Prostate gland (tissue), 2 donors: Measurements from ENCODE around the gene RBP3.

ENCODE experiments used
- POLR2A ChIP-seq: fragments of 450-650 bp; IDR thresholded peaks from one replicate; pipeline ENCODE4 v1.6.1; 2016; ENCODE audit warnings: antibody characterized with exemption, mild to moderate bottlenecking
- POLR2AphosphoS5 ChIP-seq: sonication (generic); formaldehyde crosslinking; IDR thresholded peaks from one replicate; pipeline ENCODE4 v1.6.1; 2017; ENCODE audit warnings: antibody characterized with exemption
- TF ChIP-seq, protein P1 (sequence below), 4 experiments: fragments of 200-600 bp in 2 of 4; fragments of 450-650 bp in 2 of 4; sonication (generic) in 2 of 4; IDR thresholded peaks; 1 replicate in 3 of 4; 2 replicates in 1 of 4; pipeline ENCODE4 v1.5.1; 2016 to 2019; ENCODE audit warnings: antibody characterized with exemption in 4 of 4, mild to moderate bottlenecking in 2 of 4, moderate library complexity in 2 of 4

GRCh38 chr10:47340608-47341170, 7.5 kb upstream of the RBP3 start:
- TF ChIP-seq, protein P1, sequence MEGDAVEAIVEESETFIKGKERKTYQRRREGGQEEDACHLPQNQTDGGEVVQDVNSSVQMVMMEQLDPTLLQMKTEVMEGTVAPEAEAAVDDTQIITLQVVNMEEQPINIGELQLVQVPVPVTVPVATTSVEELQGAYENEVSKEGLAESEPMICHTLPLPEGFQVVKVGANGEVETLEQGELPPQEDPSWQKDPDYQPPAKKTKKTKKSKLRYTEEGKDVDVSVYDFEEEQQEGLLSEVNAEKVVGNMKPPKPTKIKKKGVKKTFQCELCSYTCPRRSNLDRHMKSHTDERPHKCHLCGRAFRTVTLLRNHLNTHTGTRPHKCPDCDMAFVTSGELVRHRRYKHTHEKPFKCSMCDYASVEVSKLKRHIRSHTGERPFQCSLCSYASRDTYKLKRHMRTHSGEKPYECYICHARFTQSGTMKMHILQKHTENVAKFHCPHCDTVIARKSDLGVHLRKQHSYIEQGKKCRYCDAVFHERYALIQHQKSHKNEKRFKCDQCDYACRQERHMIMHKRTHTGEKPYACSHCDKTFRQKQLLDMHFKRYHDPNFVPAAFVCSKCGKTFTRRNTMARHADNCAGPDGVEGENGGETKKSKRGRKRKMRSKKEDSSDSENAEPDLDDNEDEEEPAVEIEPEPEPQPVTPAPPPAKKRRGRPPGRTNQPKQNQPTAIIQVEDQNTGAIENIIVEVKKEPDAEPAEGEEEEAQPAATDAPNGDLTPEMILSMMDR (IDR thresholded peaks at IDR 0.05) = peak; percentile 52 to 77 (median 64)
- TF ChIP-seq POLR2A (no peak), POLR2AphosphoS5 (no peak)
